ES-I3 (cell line): ENCODE data around the gene SUN3.
A peak's percentile ranks its signal among the peaks of the same experiment; 100 is the strongest.

Experiments used
- H3K36me3 ChIP-seq: 2 replicates; pipeline ENCODE4 v1.6.1; 2013; ENCODE audit warnings: mild to moderate bottlenecking, low read length, control low read depth, moderate library complexity; ENCODE audit not compliant: insufficient read depth
- H3K4me1 ChIP-seq: 2 replicates; pipeline ENCODE4 v1.6.1; 2013; ENCODE audit warnings: mild to moderate bottlenecking, control low read depth, low read length; ENCODE audit not compliant: insufficient read depth
- H3K9ac ChIP-seq: 2 replicates; pipeline ENCODE4 v1.6.1; 2013; ENCODE audit warnings: low read depth, mild to moderate bottlenecking, low read length, moderate library complexity
- H3K9me3 ChIP-seq: 2 replicates; pipeline ENCODE4 v1.6.1; 2013; ENCODE audit warnings: mild to moderate bottlenecking, low read length, moderate library complexity; ENCODE audit not compliant: control insufficient read depth, insufficient read depth

SUN3 gene

GRCh38 chr7:48028938-48029337 lies at the start of gene SUN3:
Gene SUN3, minus strand, starts transcription at chr7:48029107. Its CDS starts 169 bp downstream, at chr7:48028938.
- no peak within 1 kb of the TSS for H3K9ac ChIP-seq
- H3K9me3 ChIP-seq = no peaks in the 10 kb centered on the region
- H3K4me1 ChIP-seq = no peaks in the 10 kb centered on the region
- H3K36me3 ChIP-seq = no peaks in the 10 kb centered on the region

- Histone ChIP-seq H3K9me3 (0 out of 2 replicates have a peak, but pooled peaks cover 2% of the 10 kb centered on the region), H3K4me1 (peaks cover 14% of the 10 kb centered on the region), H3K36me3 (no peaks in the 10 kb centered on the region), H3K9ac (no peak overlapping the region)
Measured at GRCh38 chr7:48078470-48078869, 49.6 kb upstream of the SUN3 start.

- H3K4me1 ChIP-seq = peaks cover 4% of the 10 kb centered on the region
- 0 out of 2 replicates have a peak, but pooled peaks cover 2% of the 10 kb centered on the region for H3K9me3 ChIP-seq
- no peaks in the 10 kb centered on the region for H3K36me3 ChIP-seq
- H3K9ac ChIP-seq = no peak overlapping the region
Measured at GRCh38 chr7:48077423-48077822, 48.5 kb upstream of the SUN3 start.

GRCh38 chr7:48074204-48074654 lies 45.3 kb upstream of the SUN3 start:
- peaks cover 7% of the 10 kb centered on the region; the same call in 1 of the 2 replicates for H3K9me3 ChIP-seq
- H3K36me3 ChIP-seq = no peaks in the 10 kb centered on the region
- 0 out of 2 replicates have a peak, but pooled peaks cover 3% of the 10 kb centered on the region for H3K4me1 ChIP-seq
- no peak overlapping the region for H3K9ac ChIP-seq

GRCh38 chr7:48067475-48067874 lies 38.6 kb upstream of the SUN3 start:
- H3K9me3 ChIP-seq = peaks cover 9% of the 10 kb centered on the region
- H3K36me3 ChIP-seq = no peaks in the 10 kb centered on the region
- no peaks in the 10 kb centered on the region for H3K4me1 ChIP-seq
- no peak overlapping the region for H3K9ac ChIP-seq

GRCh38 chr7:48063985-48064384 lies 35.1 kb upstream of the SUN3 start:
- H3K9me3 ChIP-seq = peaks cover 4% of the 10 kb centered on the region
- H3K36me3 ChIP-seq = no peaks in the 10 kb centered on the region
- no peak overlapping the region for H3K9ac ChIP-seq
- H3K4me1 ChIP-seq = no peaks in the 10 kb centered on the region

- H3K9ac ChIP-seq = no peak overlapping the region
Measured at GRCh38 chr7:48059706-48060105, 30.8 kb upstream of the SUN3 start.

GRCh38 chr7:48058990-48059389 lies 30.1 kb upstream of the SUN3 start:
- H3K36me3 ChIP-seq = no peaks in the 10 kb centered on the region

More at GRCh38 chr7:48059706-48060105, 30.8 kb upstream of the SUN3 start:
- H3K4me1 ChIP-seq = no peaks in the 10 kb centered on the region
- peaks cover 7% of the 10 kb centered on the region for H3K9me3 ChIP-seq
- H3K36me3 ChIP-seq = no peaks in the 10 kb centered on the region

GRCh38 chr7:48053736-48054135 lies 24.8 kb upstream of the SUN3 start:
- H3K9ac ChIP-seq = no peak overlapping the region
- peaks cover 2% of the 10 kb centered on the region for H3K9me3 ChIP-seq
- H3K36me3 ChIP-seq = peaks cover 5% of the 10 kb centered on the region; the same call in 1 of the 2 replicates
- H3K4me1 ChIP-seq = peaks cover 8% of the 10 kb centered on the region; the same call in 1 of the 2 replicates

More at GRCh38 chr7:48058990-48059389, 30.1 kb upstream of the SUN3 start:
- Histone ChIP-seq H3K4me1 (no peaks in the 10 kb centered on the region), H3K9me3 (peaks cover 2% of the 10 kb centered on the region), H3K9ac (no peak overlapping the region)

GRCh38 chr7:48052748-48053147 lies 23.8 kb upstream of the SUN3 start:
- peaks cover 10% of the 10 kb centered on the region; the same call in 1 of the 2 replicates for H3K36me3 ChIP-seq
- H3K9ac ChIP-seq = no peak overlapping the region
- peaks cover 2% of the 10 kb centered on the region for H3K9me3 ChIP-seq
- peaks cover 8% of the 10 kb centered on the region; the same call in 1 of the 2 replicates for H3K4me1 ChIP-seq

- H3K9ac ChIP-seq = no peak overlapping the region
- H3K4me1 ChIP-seq = peaks cover 14% of the 10 kb centered on the region
- H3K36me3 ChIP-seq = peaks cover 13% of the 10 kb centered on the region; the same call in 1 of the 2 replicates
Measured at GRCh38 chr7:48049850-48050249, 20.9 kb upstream of the SUN3 start.

GRCh38 chr7:48048113-48048512 lies 19.2 kb upstream of the SUN3 start:
- H3K36me3 ChIP-seq = peaks cover 13% of the 10 kb centered on the region; the same call in 1 of the 2 replicates
- peaks cover 17% of the 10 kb centered on the region for H3K4me1 ChIP-seq
- no peaks in the 10 kb centered on the region for H3K9me3 ChIP-seq
- H3K9ac ChIP-seq = no peak overlapping the region

More at GRCh38 chr7:48049850-48050249, 20.9 kb upstream of the SUN3 start:
- no peaks in the 10 kb centered on the region for H3K9me3 ChIP-seq

GRCh38 chr7:48046458-48046857 lies 17.6 kb upstream of the SUN3 start:
- H3K9me3 ChIP-seq = no peaks in the 10 kb centered on the region
- peaks cover 13% of the 10 kb centered on the region; the same call in 1 of the 2 replicates for H3K36me3 ChIP-seq
- H3K9ac ChIP-seq = no peak overlapping the region
- peaks cover 25% of the 10 kb centered on the region for H3K4me1 ChIP-seq

GRCh38 chr7:48045195-48045765 lies 16.4 kb upstream of the SUN3 start:
- Histone ChIP-seq H3K36me3 (peaks cover 13% of the 10 kb centered on the region; the same call in 1 of the 2 replicates), H3K4me1 (peaks cover 36% of the 10 kb centered on the region), H3K9me3 (no peaks in the 10 kb centered on the region), H3K9ac (no peak overlapping the region)

GRCh38 chr7:48042636-48043035 lies 13.7 kb upstream of the SUN3 start:
- H3K36me3 ChIP-seq = peaks cover 3% of the 10 kb centered on the region; the same call in 1 of the 2 replicates
- H3K9me3 ChIP-seq = no peaks in the 10 kb centered on the region
- peak overlapping the region; percentile 6; the same call in 1 of the 2 replicates for H3K9ac ChIP-seq
- H3K4me1 ChIP-seq = peaks cover 62% of the 10 kb centered on the region
